Cardiac septum (tissue), 1 donor: ENCODE results near the gene NEDD4. TPM values are rescaled to one million over a fixed set of nuclear protein-coding genes. Genes with fewer than 3 reads are reported as not detected.
A peak's percentile ranks its signal among the peaks of the same experiment; 100 is the strongest.
"Not testable (repeated sequence)": the region's sequence is repeated elsewhere in the genome, so short reads cannot be mapped to it uniquely, and the experiment has no call there.

Source experiments
- DNase-seq: peaks from one replicate; pipeline ENCODE4 v3.0.0-alpha.2; 2020; ENCODE audit warnings: low spot score
- intact Hi-C: fragments of 100-400 bp; cut with DNase I; formaldehyde crosslinking; loops from one replicate; pipeline ENCODE4 v1.14.0; 2022
- long read RNA-seq: library from polyadenylated mRNA; unstranded; transcript quantifications from one replicate; pipeline ENCODE4 v2.0.0, GENCODE V29; 2021
- total RNA-seq: library from RNA; stranded (reverse); fragmentation: NEBNext Ultra II Directional; extraction: Animal tissue kit (Norgen Biotek cat#: 25700); gene quantifications from one replicate; pipeline ENCODE4 v1.2.1, GENCODE V29; 2021
- donor health status: DM: no; HTN: no; CAD: no.

Gene NEDD4
- total RNA-seq = 10.5 TPM
- long read RNA-seq, full-length matches to known transcripts = 4 of 11 reads
- long read RNA-seq, partial matches to known transcripts = 1 of 11 reads
- long read RNA-seq, other reads (novel, unspliced or antisense) = 6 of 11 reads

- intact Hi-C loops = loop anchor here (5.0 kb wide), 3 partner anchors 59 to 254 kb away; no protein-coding TSS in a partner anchor
- peak; percentile 94 for DNase-seq
Observed at GRCh38 chr15:55993111-55993803, at the start of gene NEDD4. Gene NEDD4, minus strand, starts transcription at chr15:55993612. Its CDS starts 57 bp downstream, at chr15:55993555.

- intact Hi-C loops = no loop called here
- no peak for DNase-seq
Observed at GRCh38 chr15:56042498-56042897, 49.1 kb upstream of the NEDD4 start.

DNA sequence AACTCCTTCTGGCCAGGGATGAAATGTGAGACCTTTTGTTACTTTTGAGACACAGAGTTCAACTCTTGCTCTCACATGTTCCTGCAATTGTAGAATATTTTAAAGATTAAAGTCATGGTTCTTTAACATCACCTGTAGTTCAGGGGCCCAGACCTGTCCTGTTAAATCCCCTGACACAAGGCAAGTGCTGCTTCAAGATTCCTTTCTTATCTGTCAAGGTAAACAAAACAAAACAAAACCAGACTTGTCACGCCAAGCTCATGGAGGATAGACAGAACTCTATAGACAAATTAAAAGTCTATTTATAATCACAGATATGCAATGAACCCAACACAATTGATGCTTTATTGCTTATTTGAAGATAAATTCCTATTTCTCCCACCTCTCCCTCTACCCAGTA lies 48.6 kb upstream of the NEDD4 start:
- intact Hi-C loops = no loop called here
- DNase-seq = no peak

DNA sequence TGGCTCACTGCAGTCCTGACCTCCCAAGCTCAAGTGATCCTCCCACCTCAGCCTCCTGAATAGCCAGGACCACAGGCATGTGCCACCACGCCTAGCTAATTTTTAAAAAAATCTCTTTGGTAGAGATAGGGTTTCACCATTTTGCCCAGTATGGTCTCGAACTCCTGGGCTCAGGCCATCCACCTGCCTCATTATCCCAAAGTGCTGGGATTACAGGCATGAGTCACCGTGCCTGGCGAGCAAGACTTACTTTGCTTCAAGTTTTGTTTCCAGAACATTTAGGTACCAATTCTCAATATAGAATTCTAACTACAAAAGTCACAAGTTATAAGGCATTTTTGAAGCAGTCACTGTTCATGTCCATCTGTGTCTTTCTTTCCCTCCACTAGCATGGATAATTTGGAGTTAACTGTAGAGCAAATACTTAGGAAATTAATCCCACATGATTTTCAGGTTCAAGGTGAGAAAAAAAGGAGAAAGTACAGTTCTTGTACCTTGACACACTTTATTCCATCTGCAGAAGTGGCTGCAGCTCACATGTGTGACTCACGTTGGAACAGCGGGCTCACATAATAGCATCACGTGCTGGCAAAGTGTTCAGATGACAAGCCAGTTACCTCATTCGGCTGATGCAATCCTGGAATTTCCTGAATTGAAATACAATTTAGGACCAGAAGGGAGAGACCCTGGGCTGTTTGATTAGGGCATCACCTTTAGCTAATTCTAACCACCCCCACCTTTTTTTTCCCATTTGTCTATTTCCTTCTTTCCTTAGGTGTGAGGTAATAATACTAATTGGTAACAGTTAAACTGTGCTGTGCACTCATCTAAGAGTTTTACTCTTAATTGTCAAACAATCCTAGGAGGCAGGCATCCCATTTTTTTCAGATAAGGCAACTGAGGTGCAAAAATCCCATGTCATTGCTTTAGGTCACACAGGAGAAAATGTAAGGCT lies 46.9 kb upstream of the NEDD4 start:
- no peak for DNase-seq
- intact Hi-C loops = no loop called here

DNA sequence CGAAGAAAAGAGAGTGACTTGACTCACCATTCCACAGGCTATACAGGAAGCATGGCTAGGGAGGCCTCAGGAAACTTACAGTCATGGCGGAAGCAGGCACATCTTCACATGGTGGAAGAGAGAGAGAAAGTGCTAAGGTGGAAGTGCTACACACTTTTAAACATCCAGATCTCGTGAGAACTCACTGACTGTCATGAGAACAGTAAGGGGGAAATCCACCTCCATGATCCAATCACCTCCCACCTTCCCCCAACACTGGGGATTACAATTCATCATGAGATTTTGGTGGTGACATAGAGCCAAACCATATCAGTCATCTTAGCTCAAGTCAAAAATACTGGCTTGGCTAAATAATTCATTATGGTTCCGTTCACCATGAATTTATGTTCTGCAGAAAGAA lies 45.3 kb upstream of the NEDD4 start:
- intact Hi-C loops = no loop called here
- no peak for DNase-seq

DNA sequence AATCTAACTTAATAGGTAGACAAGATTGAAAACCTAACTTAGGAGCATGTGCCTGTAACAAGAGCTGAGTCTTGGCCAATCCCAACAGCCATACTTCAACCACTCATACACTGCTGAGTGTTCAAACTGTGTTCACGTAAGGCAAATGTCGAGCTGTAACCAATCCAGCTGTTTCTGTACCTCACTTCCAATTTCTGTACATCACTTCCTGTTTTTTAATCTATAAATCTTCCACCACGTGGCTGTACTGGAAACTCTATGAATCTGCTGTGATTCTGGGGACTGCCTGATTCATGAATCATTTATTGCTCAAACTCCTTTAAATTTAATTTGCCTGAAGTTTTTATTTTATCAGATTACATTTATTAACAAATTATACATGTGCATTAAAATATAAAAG lies 44.6 kb upstream of the NEDD4 start:
- DNase-seq = no peak
- intact Hi-C loops = no loop called here

DNA sequence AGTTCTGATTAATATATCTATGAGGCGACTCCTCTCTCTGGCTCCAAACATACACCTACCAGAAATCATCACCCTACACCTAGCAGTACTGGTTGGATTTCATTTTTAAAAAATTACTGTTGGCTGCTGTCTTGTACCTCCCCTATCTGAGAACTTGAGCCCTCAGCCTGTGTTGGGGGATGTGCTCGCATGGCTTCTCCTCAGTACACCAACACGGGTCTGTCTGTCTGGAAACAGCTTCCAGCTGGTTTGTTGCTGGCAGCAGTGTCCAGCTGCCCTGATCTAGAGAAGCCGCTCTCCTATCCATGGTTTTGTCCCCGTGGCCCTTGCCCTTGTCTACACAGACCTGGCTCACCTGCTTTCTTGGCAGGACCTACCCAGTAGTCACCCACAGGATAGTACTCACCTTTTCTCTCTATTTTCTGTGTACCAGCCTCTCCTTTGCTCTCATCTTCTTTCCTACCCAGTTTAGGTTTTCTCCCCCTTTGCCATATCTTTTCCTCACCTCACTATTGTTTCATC lies 43.2 kb upstream of the NEDD4 start:
- intact Hi-C loops = no loop called here

DNA sequence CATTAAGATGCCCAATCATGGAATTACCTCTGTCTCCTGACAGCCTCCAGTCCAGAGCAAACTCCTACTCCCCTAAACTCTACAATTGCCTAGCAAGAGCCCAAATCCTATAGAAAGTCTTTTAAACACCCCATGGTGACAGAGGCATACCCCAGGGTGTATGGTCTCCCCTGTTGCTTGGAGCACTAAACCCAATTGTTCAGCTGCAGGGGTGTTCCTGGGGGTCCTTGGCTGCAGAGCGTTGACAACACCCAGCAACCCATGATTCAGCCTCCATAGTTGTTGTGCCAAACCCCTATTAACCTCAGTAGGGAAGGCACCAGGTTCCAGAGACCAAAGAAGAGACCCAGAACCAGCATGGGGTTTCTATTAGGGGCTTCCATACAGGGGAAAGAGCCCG lies 41.8 kb upstream of the NEDD4 start:
- no peak for DNase-seq
- intact Hi-C loops = no loop called here

More for the DNA sequence above, 43.2 kb upstream of the NEDD4 start:
- no peak for DNase-seq

GRCh38 chr15:56034514-56034913 lies 41.1 kb upstream of the NEDD4 start:
- DNase-seq = no peak
- intact Hi-C loops = no loop called here

- no peak for DNase-seq
- intact Hi-C loops = no loop called here
Observed at GRCh38 chr15:56032373-56032772, 39.0 kb upstream of the NEDD4 start.

- intact Hi-C loops = no loop called here
- DNase-seq = no peak
Observed at GRCh38 chr15:56031836-56032235, 38.4 kb upstream of the NEDD4 start.

DNA sequence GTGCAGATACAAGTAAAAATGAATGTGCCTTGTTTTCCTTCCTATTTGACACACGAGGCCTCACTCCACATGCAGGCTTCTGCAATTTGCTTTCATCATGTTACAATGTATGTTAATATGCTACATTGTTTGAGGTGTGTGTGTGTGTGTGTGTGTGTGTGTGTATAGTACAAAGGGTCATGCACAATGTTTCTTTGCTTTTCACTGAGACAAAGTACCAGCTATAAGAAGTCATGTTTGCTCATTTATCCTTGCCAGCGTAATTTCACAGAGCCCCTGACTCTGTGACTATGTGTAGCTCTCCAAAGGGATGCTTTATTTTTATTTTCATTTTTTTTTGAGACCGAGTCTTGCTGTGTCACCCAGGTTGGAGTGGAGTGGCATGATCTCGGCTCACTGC lies 38.0 kb upstream of the NEDD4 start:
- no peak for DNase-seq
- intact Hi-C loops = no loop called here

DNA sequence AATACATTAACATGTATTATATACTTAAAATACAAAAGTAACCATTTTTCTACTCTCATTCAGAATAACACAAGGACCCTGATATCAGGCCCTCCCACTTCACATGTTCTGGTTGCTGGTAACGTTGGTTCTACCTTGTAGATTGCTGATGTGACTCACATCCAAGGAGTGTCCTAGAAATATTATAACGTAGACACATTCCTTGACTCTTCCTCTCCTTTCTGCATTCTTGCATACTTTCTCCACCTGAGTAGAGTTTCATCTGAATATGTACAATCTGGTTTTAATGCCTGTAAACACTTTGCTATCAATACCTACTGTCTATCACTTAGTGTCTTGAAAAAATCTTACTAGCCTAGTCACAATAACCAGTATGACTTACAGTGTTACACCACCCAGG lies 35.0 kb upstream of the NEDD4 start:
- intact Hi-C loops = no loop called here
- DNase-seq = no peak

DNA sequence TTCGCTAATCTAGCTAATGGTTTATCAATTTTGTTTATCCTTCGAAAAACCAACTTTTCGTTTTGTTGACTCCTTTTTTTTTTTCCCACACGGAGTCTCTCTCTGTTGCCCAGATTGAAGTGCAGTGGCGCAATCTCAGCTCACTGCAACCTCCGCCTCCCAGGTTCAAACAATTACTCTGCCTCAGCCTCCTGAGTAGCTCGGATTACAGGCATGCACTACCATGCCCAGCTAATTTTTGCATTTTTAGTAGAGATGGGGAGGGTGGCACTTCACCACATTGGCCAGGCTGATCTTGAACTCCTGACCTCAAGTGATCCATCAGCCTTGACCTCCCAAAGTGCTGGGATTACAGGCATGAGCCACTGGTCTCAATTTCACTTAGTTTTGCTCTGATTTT lies 29.7 kb upstream of the NEDD4 start:
- DNase-seq, intact Hi-C loops: not testable (repeated sequence)

DNA sequence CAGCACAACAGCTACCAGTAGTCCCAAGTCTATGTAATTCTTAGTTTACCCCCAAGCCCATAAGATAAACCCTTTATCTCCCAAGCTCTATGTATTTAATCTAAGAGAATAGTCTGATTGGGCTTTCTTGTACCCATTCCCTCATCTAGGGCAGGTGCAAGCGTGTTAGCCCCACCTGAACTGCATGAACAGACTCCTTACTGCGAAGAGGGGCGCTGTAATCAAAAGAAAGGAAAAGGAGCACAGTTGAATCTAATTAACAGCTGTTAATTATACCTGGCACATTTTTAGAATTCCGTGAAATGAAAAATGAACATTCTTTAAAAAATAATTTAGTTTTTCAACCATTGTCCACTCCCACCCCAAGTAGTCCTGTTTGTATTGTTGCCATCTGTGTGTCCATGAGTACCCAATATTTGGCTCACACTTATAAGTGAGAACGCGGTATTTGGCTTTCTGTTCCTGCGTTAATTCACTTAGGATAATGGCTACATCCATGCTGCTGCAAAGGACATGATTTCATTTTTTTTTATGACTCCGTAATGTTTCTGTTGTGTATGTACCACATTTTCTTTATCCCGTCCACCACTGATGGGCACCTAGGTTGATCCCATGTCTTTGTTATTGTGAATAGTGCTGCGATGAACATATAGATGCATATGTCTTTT lies 26.5 kb upstream of the NEDD4 start:
- intact Hi-C loops = no loop called here
- no peak for DNase-seq

DNA sequence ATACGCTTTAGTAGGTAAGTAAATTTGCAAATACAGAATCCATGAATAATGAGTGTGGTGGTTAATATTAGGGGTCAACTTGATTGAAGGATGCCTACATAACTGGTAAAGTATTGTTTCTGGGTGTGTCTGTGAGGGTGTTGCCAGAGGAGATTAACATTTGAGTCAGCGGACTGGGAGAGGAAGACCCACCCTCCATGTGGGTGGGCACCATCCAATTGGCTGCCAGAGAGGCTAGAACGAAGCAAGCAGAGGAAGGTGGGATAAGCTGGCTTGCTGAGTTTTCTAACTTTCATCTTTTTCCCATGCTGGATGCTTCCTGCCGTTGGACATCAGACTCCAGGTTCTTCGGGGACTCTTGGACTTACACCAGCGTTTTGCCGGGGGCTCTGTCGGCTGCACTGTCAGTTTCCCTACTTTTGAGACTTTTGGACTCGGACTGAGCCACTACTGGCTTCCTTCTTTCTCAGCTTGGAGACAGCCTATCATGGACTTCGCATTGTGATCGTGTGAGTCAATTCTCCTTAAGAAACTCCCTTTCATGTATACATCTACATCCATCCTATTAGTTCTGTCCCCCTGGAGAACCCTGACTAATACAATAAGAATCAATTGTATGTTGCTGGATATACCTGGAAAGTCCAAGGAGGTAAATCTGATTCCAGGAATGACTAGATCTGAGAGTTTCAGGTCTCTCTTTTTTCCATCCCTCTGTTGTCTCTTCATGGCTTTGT lies 25.8 kb upstream of the NEDD4 start:
- no peak for DNase-seq
- intact Hi-C loops = no loop called here

DNA sequence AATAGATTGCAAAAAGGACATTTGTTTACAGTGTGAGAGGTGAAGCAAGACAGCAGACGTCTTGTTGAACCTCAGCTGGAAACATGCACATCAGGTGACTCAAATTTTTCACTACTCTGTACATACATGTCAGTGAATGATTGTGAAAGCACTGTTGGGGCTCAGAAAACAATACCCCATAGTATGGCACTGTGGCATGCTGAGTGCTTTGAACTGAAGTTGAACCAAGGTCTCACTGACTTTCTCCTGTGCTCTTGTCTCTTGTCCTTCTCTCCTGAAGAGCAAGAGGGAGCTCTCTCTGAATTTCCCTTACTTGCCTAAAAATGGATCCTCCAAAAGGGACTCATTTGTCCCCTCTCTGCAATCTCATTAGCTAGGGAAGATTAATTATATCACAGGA lies 24.5 kb upstream of the NEDD4 start:
- intact Hi-C loops = no loop called here
- DNase-seq = no peak

- intact Hi-C loops = no loop called here
- no peak for DNase-seq
Observed at GRCh38 chr15:56017511-56017910, 24.1 kb upstream of the NEDD4 start.

- intact Hi-C loops = no loop called here
- DNase-seq = no peak
Observed at GRCh38 chr15:56016281-56016680, 22.9 kb upstream of the NEDD4 start.
